Activated B cell treated with CpG ODN at 0.5 μM for 24 hours (primary cell): Measurements from ENCODE around the gene C9orf152. TPM values are rescaled to one million over a fixed set of nuclear protein-coding genes. Genes with fewer than 3 reads are reported as not detected.

ENCODE experiments used
- ATAC-seq: fragments of 200-7000 bp; cut with Tn5 transposase; one replicate; pipeline ENCODE4 v1.10.0; 2021; ENCODE audit warnings: low read depth, mild to moderate bottlenecking, moderate library complexity
- CTCF ChIA-PET: fragments of 350-600 bp; sonication (Branson Sonifier 250); formaldehyde crosslinking; loops from one replicate; lab custom pipeline; 2021; ENCODE audit warnings: antibody characterized with exemption; lab: Charles Lee
- POLR2A ChIA-PET: fragments of 350-600 bp; sonication (Branson Sonifier 250); formaldehyde crosslinking; loops from one replicate; lab custom pipeline; 2021; ENCODE audit warnings: antibody characterized with exemption; lab: Charles Lee
- DNase-seq: peaks from one replicate; pipeline ENCODE4 v3.0.0; 2022
- H3K27ac Mint-ChIP-seq: one replicate; pipeline ENCODE4 v1.8.0; 2020; ENCODE audit warnings: mixed read lengths
- H3K27me3 Mint-ChIP-seq: one replicate; pipeline ENCODE4 v1.8.0; 2021; ENCODE audit warnings: mixed read lengths
- H3K36me3 Mint-ChIP-seq: one replicate; pipeline ENCODE4 v1.8.0; 2021; ENCODE audit warnings: low read depth, mixed read lengths
- H3K4me1 Mint-ChIP-seq: one replicate; pipeline ENCODE4 v1.8.0; 2021; ENCODE audit warnings: mixed read lengths
- H3K4me3 Mint-ChIP-seq: one replicate; pipeline ENCODE4 v1.8.0; 2020; ENCODE audit warnings: mild to moderate bottlenecking, mixed read lengths
- H3K9me3 Mint-ChIP-seq: one replicate; pipeline ENCODE4 v1.8.0; 2020; ENCODE audit warnings: mixed read lengths
- intact Hi-C: fragments of 100-400 bp; cut with micrococcal nuclease; formaldehyde crosslinking; loops from one replicate; pipeline ENCODE4 v1.15.1; 2024
- total RNA-seq: library from RNA; stranded (reverse); gene quantifications from 2 replicates; pipeline ENCODE4 v1.2.3, GENCODE V29; 2022
- TF ChIP-seq, protein P1 (sequence below): fragments of 200-600 bp; IDR thresholded peaks from one replicate; pipeline ENCODE4 v1.8.0; 2022; ENCODE audit warnings: antibody characterized with exemption, mild to moderate bottlenecking

The C9orf152 gene
- total RNA-seq, 1 donor from 2014 or later, result not detected

DNA sequence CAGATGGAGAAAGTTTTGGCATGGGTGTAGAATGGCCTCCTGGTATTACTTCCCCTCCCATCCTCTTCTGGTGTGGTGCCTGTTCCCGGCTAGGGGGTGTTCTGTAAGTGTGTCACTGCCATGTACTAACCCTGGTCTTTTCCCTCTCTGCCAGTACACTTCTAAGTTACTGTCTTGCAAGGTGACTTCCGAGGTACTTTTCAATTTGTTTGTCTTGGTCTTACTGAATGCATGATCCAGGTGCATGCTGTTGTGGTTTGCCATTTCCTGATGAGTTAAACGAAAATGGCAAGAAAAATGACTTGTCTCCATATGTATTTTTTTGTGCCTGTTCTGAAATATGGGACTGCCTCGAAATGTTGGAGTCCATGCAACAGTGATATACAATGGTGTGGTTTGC is 46.0 kb downstream of the C9orf152 start:
- intact Hi-C loops, result no loop called here
- DNase-seq (no peak), ATAC-seq (no peak)
- TF ChIP-seq, protein P1, sequence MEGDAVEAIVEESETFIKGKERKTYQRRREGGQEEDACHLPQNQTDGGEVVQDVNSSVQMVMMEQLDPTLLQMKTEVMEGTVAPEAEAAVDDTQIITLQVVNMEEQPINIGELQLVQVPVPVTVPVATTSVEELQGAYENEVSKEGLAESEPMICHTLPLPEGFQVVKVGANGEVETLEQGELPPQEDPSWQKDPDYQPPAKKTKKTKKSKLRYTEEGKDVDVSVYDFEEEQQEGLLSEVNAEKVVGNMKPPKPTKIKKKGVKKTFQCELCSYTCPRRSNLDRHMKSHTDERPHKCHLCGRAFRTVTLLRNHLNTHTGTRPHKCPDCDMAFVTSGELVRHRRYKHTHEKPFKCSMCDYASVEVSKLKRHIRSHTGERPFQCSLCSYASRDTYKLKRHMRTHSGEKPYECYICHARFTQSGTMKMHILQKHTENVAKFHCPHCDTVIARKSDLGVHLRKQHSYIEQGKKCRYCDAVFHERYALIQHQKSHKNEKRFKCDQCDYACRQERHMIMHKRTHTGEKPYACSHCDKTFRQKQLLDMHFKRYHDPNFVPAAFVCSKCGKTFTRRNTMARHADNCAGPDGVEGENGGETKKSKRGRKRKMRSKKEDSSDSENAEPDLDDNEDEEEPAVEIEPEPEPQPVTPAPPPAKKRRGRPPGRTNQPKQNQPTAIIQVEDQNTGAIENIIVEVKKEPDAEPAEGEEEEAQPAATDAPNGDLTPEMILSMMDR, result no peak
- Mint-ChIP-seq H3K36me3 (peaks cover 71% of the 10 kb centered on the region), H3K27me3 (no peaks in the 10 kb centered on the region), H3K4me1 (peaks cover 66% of the 10 kb centered on the region), H3K27ac (peak overlapping the region; percentile 1), H3K9me3 (no peaks in the 10 kb centered on the region), H3K4me3 (peak overlapping the region; percentile 44)
- ChIA-PET CTCF (interaction anchor here (1.5 kb wide), 1 partner anchor 262 kb away, joined by 5 read pairs; no protein-coding TSS in a partner anchor), POLR2A (no interaction called here)

DNA sequence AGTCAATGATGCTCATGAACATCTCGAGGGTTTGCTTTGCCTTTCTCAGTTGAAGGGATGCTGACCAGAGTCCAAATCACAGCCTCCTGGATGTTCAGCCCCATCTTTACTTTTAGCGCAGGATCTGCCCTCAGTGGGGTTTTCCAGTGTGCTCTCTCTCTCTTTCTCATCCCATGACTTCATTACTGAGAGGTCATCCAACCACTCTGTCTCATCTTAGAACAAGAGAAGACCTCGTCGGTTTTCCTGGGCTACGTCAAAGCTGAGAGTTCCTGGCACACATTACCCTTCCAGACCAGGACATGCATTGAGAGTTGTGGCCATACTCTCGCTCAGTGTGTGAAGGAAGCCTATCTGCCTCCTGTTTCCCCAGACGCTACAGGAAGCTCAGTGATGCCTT is 47.3 kb downstream of the C9orf152 start:
- peaks cover 71% of the 10 kb centered on the region for H3K36me3 Mint-ChIP-seq
- intact Hi-C loops, result no loop called here
- ATAC-seq (no peak), DNase-seq (no peak)
- no peaks in the 10 kb centered on the region for H3K27me3 Mint-ChIP-seq
- H3K9me3 Mint-ChIP-seq, result no peaks in the 10 kb centered on the region
- POLR2A ChIA-PET, result no interaction called here
- H3K4me1 Mint-ChIP-seq, result peaks cover 74% of the 10 kb centered on the region
- H3K27ac Mint-ChIP-seq, result no peak overlapping the region
- no peak overlapping the region for H3K4me3 Mint-ChIP-seq
- CTCF ChIA-PET, result no interaction called here
- TF ChIP-seq, protein P1, result no peak

DNA sequence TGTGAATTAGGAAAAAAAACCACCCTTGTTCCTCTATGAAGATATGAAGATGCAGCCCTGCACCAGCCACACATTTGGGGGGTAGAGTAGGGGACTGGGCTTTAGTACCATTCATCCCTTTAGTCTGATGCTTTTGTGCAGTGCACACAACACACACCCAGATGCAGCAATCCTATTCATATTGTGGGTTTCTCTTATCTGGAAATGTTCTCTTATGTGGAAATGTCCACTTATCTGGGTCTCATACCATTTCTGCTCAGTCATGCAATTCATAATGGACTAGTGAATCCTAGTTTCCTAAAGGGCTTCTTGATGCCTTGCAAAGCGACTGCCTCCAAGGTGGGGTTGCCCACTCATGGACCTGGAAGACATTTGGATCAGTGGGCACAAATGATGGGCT is 47.8 kb downstream of the C9orf152 start:
- ChIA-PET POLR2A (no interaction called here), CTCF (no interaction called here)
- Mint-ChIP-seq H3K27me3 (no peaks in the 10 kb centered on the region), H3K36me3 (peaks cover 74% of the 10 kb centered on the region), H3K27ac (peak overlapping the region; percentile 41), H3K4me1 (peaks cover 78% of the 10 kb centered on the region), H3K4me3 (no peak overlapping the region), H3K9me3 (no peaks in the 10 kb centered on the region)
- ATAC-seq, result no peak
- DNase-seq, result no peak
- TF ChIP-seq, protein P1, result no peak
- intact Hi-C loops, result no loop called here

DNA sequence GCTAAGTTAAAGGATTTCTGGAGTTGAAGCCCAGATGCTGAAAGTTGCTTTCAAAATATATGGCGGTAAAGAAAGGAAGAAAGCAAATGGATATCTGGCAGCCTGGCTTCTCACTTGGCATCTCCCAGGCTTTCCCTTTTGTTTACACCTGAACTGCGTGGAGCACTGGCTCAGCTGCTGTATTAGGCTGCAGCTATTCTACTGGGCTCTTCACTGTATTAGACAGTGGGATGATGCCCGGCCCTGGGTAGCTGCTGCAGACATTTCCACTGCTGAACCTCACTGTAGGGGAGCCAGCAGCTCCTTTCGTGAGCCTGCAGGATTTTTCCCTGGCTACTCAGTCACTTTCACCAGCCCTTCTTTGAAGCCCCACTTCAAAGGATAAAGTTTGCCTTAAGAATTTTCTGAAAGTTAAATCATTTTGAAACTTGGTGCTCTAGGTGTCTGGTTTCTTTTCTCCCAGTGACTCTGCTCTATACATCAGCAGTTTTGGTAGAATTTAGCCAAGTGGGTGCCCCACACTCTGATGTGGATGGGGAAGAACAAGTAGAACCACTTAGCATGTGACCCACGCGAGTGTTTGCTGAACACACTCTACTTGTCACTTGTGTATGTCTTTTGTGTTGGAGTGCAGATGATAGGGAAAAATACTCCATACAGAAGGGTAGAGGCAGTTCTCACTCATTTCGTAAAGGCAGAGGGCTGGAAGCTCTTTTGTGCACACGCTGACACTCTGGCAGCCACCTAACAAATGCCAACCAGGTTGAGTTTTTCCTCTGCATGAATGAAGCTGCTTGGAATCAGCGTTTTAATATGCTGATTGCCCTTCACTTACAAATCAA is 49.9 kb downstream of the C9orf152 start:
- Mint-ChIP-seq H3K27ac (peak overlapping the region; percentile 18), H3K9me3 (no peaks in the 10 kb centered on the region), H3K4me1 (peaks cover 95% of the 10 kb centered on the region), H3K4me3 (no peak overlapping the region), H3K36me3 (peaks cover 85% of the 10 kb centered on the region), H3K27me3 (no peaks in the 10 kb centered on the region)
- DNase-seq, result no peak
- intact Hi-C loops, result no loop called here
- TF ChIP-seq, protein P1, result no peak
- ChIA-PET POLR2A (interaction anchor here (0.5 to 1.8 kb wide), 4 partner anchors 11 to 137 kb away, joined by 4 to 8 read pairs (median 5); no protein-coding TSS in a partner anchor), CTCF (interaction anchor here (1.4 kb wide), 1 partner anchor 255 kb away, joined by 4 read pairs; no protein-coding TSS in a partner anchor)
- no peak for ATAC-seq

DNA sequence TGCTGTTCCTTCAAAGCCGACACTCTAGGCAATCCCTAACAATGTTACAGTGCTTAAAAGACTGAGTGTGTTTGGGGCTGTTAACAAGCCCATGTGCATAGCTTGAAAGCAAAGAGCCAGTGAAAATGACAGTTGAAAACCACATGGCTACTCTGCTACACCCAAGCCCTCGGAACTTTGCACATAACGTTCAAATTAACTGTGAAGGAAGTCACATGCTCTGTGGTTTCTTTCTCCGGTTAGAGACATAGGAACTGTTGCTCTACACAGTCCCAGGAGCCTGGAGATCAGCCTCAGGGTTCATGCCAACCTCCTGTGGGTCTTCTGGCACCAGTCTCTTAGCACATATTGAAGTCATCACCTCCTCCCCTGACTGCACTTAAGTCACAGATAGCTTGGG is 51.1 kb downstream of the C9orf152 start:
- CTCF ChIA-PET, result interaction anchor here (1.1 to 1.2 kb wide), 2 partner anchors 9 to 22 kb away, joined by 3 to 5 read pairs; no protein-coding TSS in a partner anchor
- no peak for DNase-seq
- TF ChIP-seq, protein P1, result no peak
- peak; percentile 76 for ATAC-seq
- POLR2A ChIA-PET, result interaction anchor here (0.8 to 1.8 kb wide), 4 partner anchors 63 to 253 kb away, joined by 3 to 4 read pairs (median 3); no protein-coding TSS in a partner anchor
- H3K4me3 Mint-ChIP-seq, result peak overlapping the region; percentile 28
- peaks cover 99% of the 10 kb centered on the region for H3K4me1 Mint-ChIP-seq
- H3K27ac Mint-ChIP-seq, result peak overlapping the region; percentile 68
- no peaks in the 10 kb centered on the region for H3K27me3 Mint-ChIP-seq
- intact Hi-C loops, result no loop called here
- peaks cover 88% of the 10 kb centered on the region for H3K36me3 Mint-ChIP-seq
- H3K9me3 Mint-ChIP-seq, result no peaks in the 10 kb centered on the region
